ENCODE measurements around the gene ZFYVE9.

- no peak for TF ChIP-seq POLR2A (IDR thresholded peaks at IDR 0.05)
- TF ChIP-seq CTCF (IDR thresholded peaks at IDR 0.05): no peak
Observed at GRCh38 chr1:52125736-52126359, 16.0 kb upstream of the ZFYVE9 start.
